MCF 10A (cell line): ENCODE data around the gene INTS11. TPM values are rescaled to one million over a fixed set of nuclear protein-coding genes. Genes with fewer than 3 reads are reported as not detected.

Source experiments
- BruUV-seq: library from RNA; stranded (reverse); fragments of 400-500 nt; replicated peaks from 2 replicates; lab custom pipeline; 2021; lab: Mats Ljungman, UMichigan
- CTCF ChIA-PET: fragments of 300-600 bp; sonication (Branson Sonifier 250); formaldehyde crosslinking; extraction: SDS; loops from one replicate; lab custom pipeline; 2021; ENCODE audit warnings: antibody characterized with exemption, inconsistent platforms; lab: Yijun Ruan, JAX
- POLR2A ChIA-PET: fragments of 300-600, 350-650 bp; sonication (Branson Sonifier 250); formaldehyde crosslinking; extraction: SDS; loops from one replicate; lab custom pipeline; 2020; ENCODE audit warnings: antibody characterized with exemption, inconsistent platforms; lab: Yijun Ruan, JAX
- DNase-seq: peaks from one replicate; pipeline ENCODE4 v3.0.0-alpha.2; 2018; ENCODE audit not compliant: unreplicated experiment
- H3K27ac Mint-ChIP-seq: one replicate; pipeline ENCODE4 v1.8.0; 2022; ENCODE audit warnings: mild to moderate bottlenecking, low read depth, mixed read lengths; ENCODE audit not compliant: unreplicated experiment
- H3K27me3 Mint-ChIP-seq: one replicate; pipeline ENCODE4 v1.8.0; 2022; ENCODE audit warnings: mixed read lengths; ENCODE audit not compliant: insufficient read depth, unreplicated experiment
- H3K36me3 Mint-ChIP-seq: one replicate; pipeline ENCODE4 v1.8.0; 2022; ENCODE audit warnings: mild to moderate bottlenecking, moderate library complexity, mixed read lengths; ENCODE audit not compliant: insufficient read depth, unreplicated experiment
- H3K4me1 Mint-ChIP-seq: one replicate; pipeline ENCODE4 v1.8.0; 2022; ENCODE audit warnings: mixed read lengths; ENCODE audit not compliant: insufficient read depth, unreplicated experiment
- H3K4me3 Mint-ChIP-seq: one replicate; pipeline ENCODE4 v1.8.0; 2022; ENCODE audit warnings: mild to moderate bottlenecking, moderate library complexity, mixed read lengths; ENCODE audit not compliant: unreplicated experiment
- H3K9me3 Mint-ChIP-seq: one replicate; pipeline ENCODE4 v1.8.0; 2022; ENCODE audit warnings: mixed read lengths; ENCODE audit not compliant: unreplicated experiment
- intact Hi-C: fragments of 100-400 bp; cut with micrococcal nuclease; formaldehyde crosslinking; loops from 2 replicates; pipeline ENCODE4 v1.14.1; 2022
- total RNA-seq: library from RNA; stranded (reverse); gene quantifications from 2 replicates; pipeline ENCODE4 v1.2.3, GENCODE V29; 2022
- TF ChIP-seq, protein P1 (sequence below): fragments of 200-600 bp; IDR thresholded peaks from one replicate; pipeline ENCODE4 v1.8.0; 2022; ENCODE audit warnings: antibody characterized with exemption, mild to moderate bottlenecking; ENCODE audit not compliant: unreplicated experiment

Gene INTS11
- total RNA-seq, 1 experiment from 2014 or later = 122 TPM

- POLR2A ChIA-PET = interaction anchor here (0.6 kb wide), 1 partner anchor 255 kb away, joined by 3 read pairs; no protein-coding TSS in a partner anchor
- CTCF ChIA-PET = no interaction called here
- no TSS peak for BruUV-seq
Measured at GRCh38 chr1:1287288-1288110, 37.0 kb downstream of the INTS11 start.

DNA sequence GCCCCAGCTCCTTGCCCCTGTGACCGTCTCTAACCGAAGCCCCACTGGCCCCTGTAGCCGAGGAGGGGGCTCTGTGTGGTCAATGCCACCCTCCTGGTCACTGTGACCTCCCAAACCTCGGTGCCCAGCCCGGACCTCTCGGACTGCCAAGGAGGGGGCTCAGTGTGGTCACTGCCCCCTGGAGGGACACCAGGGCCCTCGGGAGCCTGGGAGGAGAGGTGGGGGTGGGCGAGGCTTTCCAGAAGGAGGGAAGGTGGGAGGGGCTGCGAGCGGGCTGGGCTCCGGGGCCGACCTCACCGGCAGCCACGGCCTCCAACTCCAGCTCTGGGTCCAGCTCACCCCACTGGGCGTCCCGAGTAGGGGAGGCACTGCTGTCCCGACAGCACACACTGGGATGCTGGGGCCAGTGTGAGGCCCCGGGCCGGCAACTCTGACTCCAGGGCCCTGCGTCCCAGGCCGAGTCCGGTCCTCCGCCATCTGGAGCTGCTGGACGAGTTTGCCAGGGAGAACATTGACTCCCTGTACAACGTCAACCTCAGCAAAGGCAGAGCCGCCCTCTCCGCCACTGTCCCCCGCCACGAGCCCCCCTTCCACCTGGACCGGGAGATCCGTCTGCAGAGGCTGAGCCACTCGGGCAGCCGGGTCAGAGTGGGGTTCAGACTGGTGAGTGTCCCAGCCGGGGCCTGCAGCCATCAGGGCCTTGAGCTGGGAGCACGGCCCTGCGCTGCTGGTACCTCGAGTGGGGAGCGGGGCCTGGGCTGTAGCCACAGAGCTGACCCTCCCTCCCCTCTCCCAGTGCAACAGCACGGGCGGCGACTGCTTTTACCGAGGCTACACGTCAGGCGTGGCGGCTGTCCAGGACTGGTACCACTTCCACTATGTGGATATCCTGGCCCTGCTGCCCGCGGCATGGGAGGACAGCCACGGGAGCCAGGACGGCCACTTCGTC, 37.9 kb downstream of the INTS11 start:
- ChIA-PET CTCF (no interaction called here), POLR2A (interaction anchor here (0.6 to 1.8 kb wide), 3 partner anchors 8 to 254 kb away, joined by 3 to 9 read pairs (median 3); no protein-coding TSS in a partner anchor)
- DNase-seq = no peak
- no peaks in the 10 kb centered on the region for H3K9me3 Mint-ChIP-seq
- H3K27ac Mint-ChIP-seq = no peak overlapping the region
- no peaks in the 10 kb centered on the region for H3K36me3 Mint-ChIP-seq
- H3K4me1 Mint-ChIP-seq = peaks cover 6% of the 10 kb centered on the region
- TF ChIP-seq, protein P1, sequence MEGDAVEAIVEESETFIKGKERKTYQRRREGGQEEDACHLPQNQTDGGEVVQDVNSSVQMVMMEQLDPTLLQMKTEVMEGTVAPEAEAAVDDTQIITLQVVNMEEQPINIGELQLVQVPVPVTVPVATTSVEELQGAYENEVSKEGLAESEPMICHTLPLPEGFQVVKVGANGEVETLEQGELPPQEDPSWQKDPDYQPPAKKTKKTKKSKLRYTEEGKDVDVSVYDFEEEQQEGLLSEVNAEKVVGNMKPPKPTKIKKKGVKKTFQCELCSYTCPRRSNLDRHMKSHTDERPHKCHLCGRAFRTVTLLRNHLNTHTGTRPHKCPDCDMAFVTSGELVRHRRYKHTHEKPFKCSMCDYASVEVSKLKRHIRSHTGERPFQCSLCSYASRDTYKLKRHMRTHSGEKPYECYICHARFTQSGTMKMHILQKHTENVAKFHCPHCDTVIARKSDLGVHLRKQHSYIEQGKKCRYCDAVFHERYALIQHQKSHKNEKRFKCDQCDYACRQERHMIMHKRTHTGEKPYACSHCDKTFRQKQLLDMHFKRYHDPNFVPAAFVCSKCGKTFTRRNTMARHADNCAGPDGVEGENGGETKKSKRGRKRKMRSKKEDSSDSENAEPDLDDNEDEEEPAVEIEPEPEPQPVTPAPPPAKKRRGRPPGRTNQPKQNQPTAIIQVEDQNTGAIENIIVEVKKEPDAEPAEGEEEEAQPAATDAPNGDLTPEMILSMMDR = no peak
- no TSS peak for BruUV-seq
- no peak overlapping the region for H3K4me3 Mint-ChIP-seq
- intact Hi-C loops = no loop called here
- H3K27me3 Mint-ChIP-seq = no peaks in the 10 kb centered on the region

More at GRCh38 chr1:1287288-1288110, 37.0 kb downstream of the INTS11 start:
- intact Hi-C loops = no loop called here
- no peak overlapping the region for H3K4me3 Mint-ChIP-seq
- no peaks in the 10 kb centered on the region for H3K9me3 Mint-ChIP-seq
- H3K4me1 Mint-ChIP-seq = peaks cover 3% of the 10 kb centered on the region
- H3K27ac Mint-ChIP-seq = no peak overlapping the region
- no peak for DNase-seq
- H3K36me3 Mint-ChIP-seq = peaks cover 9% of the 10 kb centered on the region
- TF ChIP-seq, protein P1 = no peak
- H3K27me3 Mint-ChIP-seq = no peaks in the 10 kb centered on the region

DNA sequence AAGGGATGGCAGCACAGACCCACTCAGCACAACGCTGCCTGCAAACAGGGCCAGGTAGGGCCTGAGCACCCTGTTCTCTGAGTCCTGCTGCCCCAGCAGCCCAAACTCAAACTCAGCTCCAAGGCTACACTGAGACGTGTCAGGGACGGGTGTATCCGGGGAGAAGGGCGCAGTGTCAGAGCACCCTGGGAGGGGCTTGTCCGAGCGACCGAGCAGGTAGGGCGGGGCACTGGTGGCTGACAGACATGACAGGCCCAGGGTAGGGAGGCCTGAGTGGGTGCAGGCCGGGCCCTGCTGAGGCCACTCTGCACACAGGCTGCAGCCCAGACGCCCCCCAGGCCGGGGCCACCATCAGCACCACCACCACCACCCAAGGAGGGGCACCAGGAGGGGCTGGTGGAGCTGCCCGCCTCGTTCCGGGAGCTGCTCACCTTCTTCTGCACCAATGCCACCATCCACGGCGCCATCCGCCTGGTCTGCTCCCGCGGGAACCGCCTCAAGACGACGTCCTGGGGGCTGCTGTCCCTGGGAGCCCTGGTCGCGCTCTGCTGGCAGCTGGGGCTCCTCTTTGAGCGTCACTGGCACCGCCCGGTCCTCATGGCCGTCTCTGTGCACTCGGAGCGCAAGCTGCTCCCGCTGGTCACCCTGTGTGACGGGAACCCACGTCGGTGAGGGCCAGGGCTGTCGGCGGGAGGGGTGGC, 38.7 kb downstream of the INTS11 start:
- peaks cover 6% of the 10 kb centered on the region for H3K4me1 Mint-ChIP-seq
- BruUV-seq = no TSS peak
- ChIA-PET POLR2A (interaction anchor here (0.9 to 1.8 kb wide), 2 partner anchors 9 to 35 kb away, joined by 3 to 9 read pairs; no protein-coding TSS in a partner anchor), CTCF (interaction anchor here (1.1 kb wide), 1 partner anchor 163 kb away, joined by 4 read pairs; no protein-coding TSS in a partner anchor)
- no peak overlapping the region for H3K27ac Mint-ChIP-seq
- no peak for DNase-seq
- no peak overlapping the region for H3K4me3 Mint-ChIP-seq
- no peaks in the 10 kb centered on the region for H3K27me3 Mint-ChIP-seq
- TF ChIP-seq, protein P1 = no peak
- intact Hi-C loops = no loop called here
- H3K9me3 Mint-ChIP-seq = no peaks in the 10 kb centered on the region
- no peaks in the 10 kb centered on the region for H3K36me3 Mint-ChIP-seq
